HG03196 (cell line): Measurements from ENCODE around the gene JMJD7.
"Not testable (repeated sequence)": the region's sequence is repeated elsewhere in the genome, so short reads cannot be mapped to it uniquely, and the experiment has no call there.

ENCODE experiments used
- ATAC-seq: cut with Tn5 transposase; IDR thresholded peaks from one replicate; pipeline ENCODE4 v1.9.1; 2021; ENCODE audit not compliant: unreplicated experiment

The JMJD7 gene

GRCh38 chr15:41821831-41822230 lies 6.1 kb upstream of the JMJD7 start:
- no peak for ATAC-seq

GRCh38 chr15:41822471-41822870 lies 5.4 kb upstream of the JMJD7 start:
- no peak for ATAC-seq

GRCh38 chr15:41822957-41823356 lies 4.9 kb upstream of the JMJD7 start:
- no peak for ATAC-seq

GRCh38 chr15:41823502-41823901 lies 4.4 kb upstream of the JMJD7 start:
- ATAC-seq = no peak

GRCh38 chr15:41824062-41824745 lies 3.7 kb upstream of the JMJD7 start:
- no peak for ATAC-seq

- ATAC-seq = no peak
These were observed 2.7 kb upstream of the JMJD7 start for GRCh38 chr15:41825145-41825544.

- ATAC-seq = no peak
These were observed 2.0 kb upstream of the JMJD7 start for GRCh38 chr15:41825572-41826535.

GRCh38 chr15:41827290-41827879 lies 507 bp upstream of the JMJD7 start:
- ATAC-seq = no peak

- ATAC-seq = no peak
These were observed 882 bp downstream of the JMJD7 start for GRCh38 chr15:41828807-41829141.

GRCh38 chr15:41829959-41830646 lies 2.2 kb downstream of the JMJD7 start:
- no peak for ATAC-seq

GRCh38 chr15:41831291-41831690 lies 3.4 kb downstream of the JMJD7 start:
- ATAC-seq = not testable (repeated sequence)

GRCh38 chr15:41832208-41832607 lies 4.3 kb downstream of the JMJD7 start:
- ATAC-seq = no peak

- ATAC-seq = no peak
These were observed 5.0 kb downstream of the JMJD7 start for GRCh38 chr15:41832875-41833274.

- no peak for ATAC-seq
These were observed 6.2 kb downstream of the JMJD7 start for GRCh38 chr15:41834096-41834495.

GRCh38 chr15:41836073-41836472 lies 8.2 kb downstream of the JMJD7 start:
- no peak for ATAC-seq

- no peak for ATAC-seq
These were observed 9.0 kb downstream of the JMJD7 start for GRCh38 chr15:41836713-41837454.

- ATAC-seq = no peak
These were observed 10.6 kb downstream of the JMJD7 start, which contains the start of gene PLA2G4B for GRCh38 chr15:41838400-41838897. TSS of gene PLA2G4B (plus strand) at chr15:41838847. CDS start at chr15:41838914, 67 bp downstream.

- ATAC-seq = no peak
These were observed 12.0 kb downstream of the JMJD7 start for GRCh38 chr15:41839781-41840491.

GRCh38 chr15:41840673-41841072 lies 12.8 kb downstream of the JMJD7 start:
- no peak for ATAC-seq

GRCh38 chr15:41841131-41841530 lies 13.2 kb downstream of the JMJD7 start:
- no peak for ATAC-seq
